Measurements from ENCODE around the gene SLC24A4.

DNA sequence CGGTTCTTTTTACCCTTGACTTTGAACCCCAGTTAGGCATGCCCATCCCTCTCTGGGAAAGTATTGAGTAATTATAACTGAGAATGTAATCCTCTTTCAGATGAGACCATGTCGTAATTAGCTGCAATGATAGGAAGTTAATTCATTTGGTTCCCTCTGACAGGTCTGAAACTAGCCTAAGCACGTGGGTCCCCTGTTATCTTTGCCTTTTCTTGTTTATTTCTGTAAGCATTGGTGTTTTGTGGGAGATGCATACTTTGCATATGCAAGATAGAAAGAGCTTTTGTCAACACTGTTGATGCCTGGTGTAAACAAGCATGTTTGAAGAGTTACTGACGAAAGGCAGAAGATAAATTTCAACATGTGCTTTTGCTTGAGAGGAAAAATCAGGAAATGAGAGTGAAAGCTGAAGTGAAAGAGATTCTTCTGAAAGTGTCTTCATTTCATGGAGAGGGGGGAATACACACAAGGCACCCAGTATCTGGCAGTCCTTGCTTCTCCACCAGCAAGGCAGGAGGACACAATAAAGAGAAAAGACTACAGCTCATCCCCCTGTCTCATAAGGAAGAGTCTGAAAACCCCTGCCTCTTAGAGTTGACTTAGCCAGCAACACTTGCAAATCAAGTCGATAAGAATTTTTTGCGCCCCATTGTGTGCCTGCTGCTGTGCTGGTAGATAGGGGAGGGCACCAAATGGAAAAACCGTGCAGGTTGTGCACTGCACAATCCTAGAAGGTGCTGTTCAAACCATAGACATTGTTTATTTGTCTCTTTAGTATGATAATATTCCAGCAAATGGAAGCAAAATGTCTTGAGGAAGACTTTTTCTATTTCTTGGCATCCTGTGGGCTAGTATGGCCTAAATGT, 77.8 kb downstream of the SLC24A4 start:
- TF ChIP-seq, protein P1, sequence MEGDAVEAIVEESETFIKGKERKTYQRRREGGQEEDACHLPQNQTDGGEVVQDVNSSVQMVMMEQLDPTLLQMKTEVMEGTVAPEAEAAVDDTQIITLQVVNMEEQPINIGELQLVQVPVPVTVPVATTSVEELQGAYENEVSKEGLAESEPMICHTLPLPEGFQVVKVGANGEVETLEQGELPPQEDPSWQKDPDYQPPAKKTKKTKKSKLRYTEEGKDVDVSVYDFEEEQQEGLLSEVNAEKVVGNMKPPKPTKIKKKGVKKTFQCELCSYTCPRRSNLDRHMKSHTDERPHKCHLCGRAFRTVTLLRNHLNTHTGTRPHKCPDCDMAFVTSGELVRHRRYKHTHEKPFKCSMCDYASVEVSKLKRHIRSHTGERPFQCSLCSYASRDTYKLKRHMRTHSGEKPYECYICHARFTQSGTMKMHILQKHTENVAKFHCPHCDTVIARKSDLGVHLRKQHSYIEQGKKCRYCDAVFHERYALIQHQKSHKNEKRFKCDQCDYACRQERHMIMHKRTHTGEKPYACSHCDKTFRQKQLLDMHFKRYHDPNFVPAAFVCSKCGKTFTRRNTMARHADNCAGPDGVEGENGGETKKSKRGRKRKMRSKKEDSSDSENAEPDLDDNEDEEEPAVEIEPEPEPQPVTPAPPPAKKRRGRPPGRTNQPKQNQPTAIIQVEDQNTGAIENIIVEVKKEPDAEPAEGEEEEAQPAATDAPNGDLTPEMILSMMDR (optimal IDR thresholded peaks at IDR 0.05 in 1 of 3, IDR thresholded peaks at IDR 0.05 in 1 of 3, conservative IDR thresholded peaks at IDR 0.05 in 1 of 3; ENCODE audit: extremely low read depth in 1 of 3, insufficient read depth in 2 of 3, low read length in 3 of 3), result no peak
- no peak for TF ChIP-seq EZH2 (IDR thresholded peaks at IDR 0.05; ENCODE audit: low read length)
